Measurements from ENCODE around the gene HLA-DRA. TPM values are rescaled to one million over a fixed set of nuclear protein-coding genes. Genes with fewer than 3 reads are reported as not detected.
A peak's percentile ranks its signal among the peaks of the same experiment; 100 is the strongest.
"Not testable (repeated sequence)": the region's sequence is repeated elsewhere in the genome, so short reads cannot be mapped to it uniquely, and the experiment has no call there.

Gene HLA-DRA
- total RNA-seq, 1 experiment from 2014 or later: not detected

- Histone ChIP-seq H3K27me3 (replicated peaks) (peaks cover 59% of the 10 kb centered on the region), H3K4me3 (no peak overlapping the region)
- peak; percentile 59 to 76 for DNase-seq (ENCODE audit: low read depth in 1 of 2, low spot score in 2 of 2)
These were observed 24.1 kb upstream of the HLA-DRA start for GRCh38 chr6:32415521-32416019.

GRCh38 chr6:32416036-32416435 is 23.7 kb upstream of the HLA-DRA start:
- DNase-seq (ENCODE audit: low read depth in 1 of 2, low spot score in 2 of 2): peak in 1 of 2 experiments; percentile 9
- H3K27ac ChIP-seq: no peak overlapping the region
- peaks cover 63% of the 10 kb centered on the region for H3K27me3 ChIP-seq (replicated peaks)
- no peaks in the 10 kb centered on the region for H3K36me3 ChIP-seq
- no peaks in the 10 kb centered on the region for H3K9me3 ChIP-seq (replicated peaks)
- no peak overlapping the region for H3K4me3 ChIP-seq
- peaks cover 6% of the 10 kb centered on the region; the same call in 1 of the 2 replicates for H3K4me1 ChIP-seq (replicated peaks)

More at GRCh38 chr6:32415521-32416019, 24.1 kb upstream of the HLA-DRA start:
- H3K9me3 ChIP-seq (replicated peaks): no peaks in the 10 kb centered on the region
- peaks cover 6% of the 10 kb centered on the region; the same call in 1 of the 2 replicates for H3K4me1 ChIP-seq (replicated peaks)
- H3K36me3 ChIP-seq: no peaks in the 10 kb centered on the region
- no peak overlapping the region for H3K27ac ChIP-seq

- H3K27ac ChIP-seq: no peak overlapping the region
- peaks cover 34% of the 10 kb centered on the region for H3K27me3 ChIP-seq (replicated peaks)
- H3K4me1 ChIP-seq (replicated peaks): no peaks in the 10 kb centered on the region
- DNase-seq (ENCODE audit: low read depth in 1 of 2, low spot score in 2 of 2): no peak
- H3K9me3 ChIP-seq (replicated peaks): no peaks in the 10 kb centered on the region
- H3K4me3 ChIP-seq: no peak overlapping the region
- H3K36me3 ChIP-seq: no peaks in the 10 kb centered on the region
These were observed 14.9 kb upstream of the HLA-DRA start for GRCh38 chr6:32424589-32425300.

- Histone ChIP-seq H3K27me3 (replicated peaks) (peaks cover 22% of the 10 kb centered on the region), H3K27ac (no peak overlapping the region), H3K9me3 (replicated peaks) (no peaks in the 10 kb centered on the region), H3K4me3 (no peak overlapping the region), H3K4me1 (replicated peaks) (no peaks in the 10 kb centered on the region), H3K36me3 (no peaks in the 10 kb centered on the region)
- DNase-seq (ENCODE audit: low read depth in 1 of 2, low spot score in 2 of 2): no peak
These were observed 13.3 kb upstream of the HLA-DRA start for GRCh38 chr6:32426338-32426737.

GRCh38 chr6:32427218-32427617 is 12.5 kb upstream of the HLA-DRA start:
- Histone ChIP-seq H3K9me3 (replicated peaks) (no peaks in the 10 kb centered on the region), H3K4me3 (no peak overlapping the region), H3K36me3 (no peaks in the 10 kb centered on the region), H3K27me3 (replicated peaks) (peaks cover 17% of the 10 kb centered on the region), H3K27ac (no peak overlapping the region), H3K4me1 (replicated peaks) (no peaks in the 10 kb centered on the region)
- no peak for DNase-seq (ENCODE audit: low read depth in 1 of 2, low spot score in 2 of 2)

GRCh38 chr6:32427934-32428474 is 11.7 kb upstream of the HLA-DRA start:
- Histone ChIP-seq H3K27me3 (replicated peaks) (peaks cover 16% of the 10 kb centered on the region), H3K4me1 (replicated peaks) (no peaks in the 10 kb centered on the region), H3K4me3 (no peak overlapping the region), H3K27ac (no peak overlapping the region), H3K36me3 (no peaks in the 10 kb centered on the region), H3K9me3 (replicated peaks) (no peaks in the 10 kb centered on the region)
- no peak for DNase-seq (ENCODE audit: low read depth in 1 of 2, low spot score in 2 of 2)

- peaks cover 12% of the 10 kb centered on the region for H3K27me3 ChIP-seq (replicated peaks)
- no peak overlapping the region for H3K27ac ChIP-seq
- H3K4me1 ChIP-seq (replicated peaks): no peaks in the 10 kb centered on the region
- no peak overlapping the region for H3K4me3 ChIP-seq
- no peaks in the 10 kb centered on the region; the same call in 1 of the 2 replicates for H3K9me3 ChIP-seq (replicated peaks)
- DNase-seq (ENCODE audit: low read depth in 1 of 2, low spot score in 2 of 2): no peak
- H3K36me3 ChIP-seq: no peaks in the 10 kb centered on the region
These were observed 9.5 kb upstream of the HLA-DRA start for GRCh38 chr6:32430179-32430578.

GRCh38 chr6:32431142-32431541 is 8.5 kb upstream of the HLA-DRA start:
- DNase-seq (ENCODE audit: low read depth in 1 of 2, low spot score in 2 of 2): no peak
- Histone ChIP-seq H3K4me1 (replicated peaks) (no peaks in the 10 kb centered on the region), H3K36me3 (no peaks in the 10 kb centered on the region), H3K27me3 (replicated peaks) (peaks cover 11% of the 10 kb centered on the region), H3K4me3 (no peak overlapping the region), H3K9me3 (replicated peaks) (no peaks in the 10 kb centered on the region; the same call in 1 of the 2 replicates), H3K27ac (no peak overlapping the region)

- Histone ChIP-seq H3K4me1 (replicated peaks) (no peaks in the 10 kb centered on the region), H3K36me3 (no peaks in the 10 kb centered on the region), H3K27me3 (replicated peaks) (peaks cover 8% of the 10 kb centered on the region), H3K27ac (no peak overlapping the region), H3K4me3 (no peak overlapping the region), H3K9me3 (replicated peaks) (no peaks in the 10 kb centered on the region; the same call in 1 of the 2 replicates)
- peak in 1 of 2 experiments; percentile 11 for DNase-seq (ENCODE audit: low read depth in 1 of 2, low spot score in 2 of 2)
These were observed 7.6 kb upstream of the HLA-DRA start for GRCh38 chr6:32432050-32432450.

- not testable (repeated sequence) for H3K4me3 ChIP-seq; H3K9me3 ChIP-seq (replicated peaks); H3K27ac ChIP-seq; H3K36me3 ChIP-seq; DNase-seq (ENCODE audit: low read depth in 1 of 2, low spot score in 2 of 2); H3K27me3 ChIP-seq (replicated peaks); H3K4me1 ChIP-seq (replicated peaks)
These were observed 5.7 kb upstream of the HLA-DRA start for GRCh38 chr6:32433950-32434349.

- no peaks in the 10 kb centered on the region for H3K36me3 ChIP-seq
- no peak overlapping the region for H3K27ac ChIP-seq
- no peak for DNase-seq (ENCODE audit: low read depth in 1 of 2, low spot score in 2 of 2)
- no peaks in the 10 kb centered on the region; the same call in 1 of the 2 replicates for H3K9me3 ChIP-seq (replicated peaks)
- peaks cover 8% of the 10 kb centered on the region; the same call in 1 of the 2 replicates for H3K27me3 ChIP-seq (replicated peaks)
- no peaks in the 10 kb centered on the region for H3K4me1 ChIP-seq (replicated peaks)
- no peak overlapping the region for H3K4me3 ChIP-seq
These were observed 3.5 kb upstream of the HLA-DRA start for GRCh38 chr6:32436186-32436585.

- no peaks in the 10 kb centered on the region; the same call in 1 of the 2 replicates for H3K9me3 ChIP-seq (replicated peaks)
- DNase-seq (ENCODE audit: low read depth in 1 of 2, low spot score in 2 of 2): no peak
These were observed 2.5 kb upstream of the HLA-DRA start for GRCh38 chr6:32436995-32437836.

GRCh38 chr6:32439139-32439538 is 548 bp upstream of the HLA-DRA start:
- DNase-seq (ENCODE audit: low read depth in 1 of 2, low spot score in 2 of 2): no peak
- H3K4me1 ChIP-seq (replicated peaks): no peaks in the 10 kb centered on the region
- H3K36me3 ChIP-seq: no peaks in the 10 kb centered on the region
- no peak overlapping the region for H3K4me3 ChIP-seq
- no peak overlapping the region for H3K27ac ChIP-seq
- H3K9me3 ChIP-seq (replicated peaks): no peaks in the 10 kb centered on the region
- H3K27me3 ChIP-seq (replicated peaks): no peaks in the 10 kb centered on the region; the same call in 1 of the 2 replicates

More at GRCh38 chr6:32436995-32437836, 2.5 kb upstream of the HLA-DRA start:
- Histone ChIP-seq H3K27ac (no peak overlapping the region), H3K36me3 (no peaks in the 10 kb centered on the region), H3K27me3 (replicated peaks) (peaks cover 8% of the 10 kb centered on the region; the same call in 1 of the 2 replicates), H3K4me1 (replicated peaks) (no peaks in the 10 kb centered on the region), H3K4me3 (no peak overlapping the region)

All from SJSA1 (cell line).